ENCODE data around the gene RBCK1.
"Not testable (repeated sequence)": the region's sequence is repeated elsewhere in the genome, so short reads cannot be mapped to it uniquely, and the experiment has no call there.

RBCK1 gene

GRCh38 chr20:383889-384288, 24.2 kb upstream of the RBCK1 start:
- ATAC-seq (no peak), DNase-seq (no peak)
- peaks cover 24% of the 10 kb centered on the region for H3K36me3 Mint-ChIP-seq (ENCODE audit: low read depth)
- H3K27me3 Mint-ChIP-seq: no peaks in the 10 kb centered on the region
- H3K27ac Mint-ChIP-seq: no peak overlapping the region
- no peaks in the 10 kb centered on the region for H3K9me3 Mint-ChIP-seq
- H3K4me1 Mint-ChIP-seq: peaks cover 21% of the 10 kb centered on the region
- no peak overlapping the region for H3K4me3 Mint-ChIP-seq

- Mint-ChIP-seq H3K9me3 (no peaks in the 10 kb centered on the region), H3K4me1 (peaks cover 18% of the 10 kb centered on the region), H3K36me3 (ENCODE audit: low read depth) (peaks cover 30% of the 10 kb centered on the region), H3K27me3 (no peaks in the 10 kb centered on the region), H3K4me3 (no peak overlapping the region), H3K27ac (no peak overlapping the region)
- DNase-seq (no peak), ATAC-seq (no peak)
Measured at GRCh38 chr20:384723-385122, 23.4 kb upstream of the RBCK1 start.

DNA sequence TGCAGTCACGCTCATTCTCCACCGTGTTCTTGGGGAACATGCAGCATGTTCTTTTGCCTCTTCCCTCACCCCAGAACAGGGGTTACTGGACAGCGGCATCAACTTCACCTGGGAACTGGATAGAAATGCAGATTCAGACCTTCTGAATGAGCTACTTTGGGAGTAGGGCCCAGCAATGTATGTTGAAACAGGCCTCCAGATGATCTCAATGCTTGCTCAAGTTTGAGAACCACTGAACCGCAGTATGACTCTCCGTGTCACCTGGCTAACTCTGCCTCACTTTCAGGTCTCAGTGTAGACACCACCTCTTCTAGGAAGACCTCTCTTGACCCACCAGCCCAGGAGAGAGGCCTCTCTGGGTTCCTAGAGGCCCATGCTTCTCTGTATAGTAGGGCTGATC, 22.7 kb upstream of the RBCK1 start:
- Mint-ChIP-seq H3K27ac (no peak overlapping the region), H3K4me3 (no peak overlapping the region), H3K4me1 (peaks cover 15% of the 10 kb centered on the region), H3K9me3 (no peaks in the 10 kb centered on the region), H3K36me3 (ENCODE audit: low read depth) (peaks cover 34% of the 10 kb centered on the region), H3K27me3 (no peaks in the 10 kb centered on the region)
- DNase-seq (no peak), ATAC-seq (no peak)

DNA sequence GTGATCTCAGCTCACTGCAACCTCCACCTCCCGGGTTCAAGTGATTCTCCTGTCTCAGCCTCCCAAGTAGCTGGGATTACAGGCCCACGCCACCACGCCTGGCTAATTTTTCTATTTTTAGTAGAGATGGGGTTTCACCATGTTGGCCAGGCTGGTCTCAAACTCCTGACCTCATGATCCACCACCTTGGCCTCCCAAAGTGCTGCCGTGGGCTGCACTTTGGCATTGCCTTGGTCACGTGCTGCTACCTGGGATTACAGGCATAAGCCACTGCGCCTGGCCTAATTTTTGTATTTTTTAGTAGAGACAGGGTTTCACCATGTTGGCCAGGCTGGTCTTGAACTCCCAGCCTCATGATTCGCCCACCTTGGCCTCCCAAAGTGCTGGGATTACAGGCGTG, 21.5 kb upstream of the RBCK1 start:
- H3K4me3 Mint-ChIP-seq, DNase-seq: not testable (repeated sequence)
- peaks cover 41% of the 10 kb centered on the region for H3K36me3 Mint-ChIP-seq (ENCODE audit: low read depth)

DNA sequence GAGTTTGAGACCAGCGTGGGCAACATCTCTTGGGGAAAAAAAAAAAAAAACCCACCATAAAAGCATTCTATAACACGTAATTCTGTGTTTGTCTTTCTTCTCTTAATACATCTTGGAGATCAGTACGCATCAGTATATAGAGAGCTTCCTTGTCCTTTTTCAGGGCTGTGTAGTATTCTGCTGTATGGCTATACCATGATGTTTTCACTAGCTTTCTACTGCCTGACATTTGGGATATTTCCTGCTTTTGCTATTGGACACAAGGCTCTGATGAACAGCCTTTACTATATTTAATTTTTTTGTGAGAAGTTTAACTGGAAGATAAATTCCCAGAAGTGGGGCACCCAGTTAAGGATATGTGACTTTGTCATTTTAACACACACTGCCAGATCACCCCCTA, 20.6 kb upstream of the RBCK1 start:
- Mint-ChIP-seq H3K36me3 (ENCODE audit: low read depth) (peaks cover 45% of the 10 kb centered on the region), H3K4me1 (peaks cover 13% of the 10 kb centered on the region), H3K9me3 (no peaks in the 10 kb centered on the region), H3K4me3 (no peak overlapping the region), H3K27ac (no peak overlapping the region), H3K27me3 (no peaks in the 10 kb centered on the region)
- no peak for DNase-seq
- no peak for ATAC-seq

More for the DNA sequence above, 21.5 kb upstream of the RBCK1 start:
- not testable (repeated sequence) for H3K27ac Mint-ChIP-seq, H3K9me3 Mint-ChIP-seq, H3K27me3 Mint-ChIP-seq, ATAC-seq
- H3K4me1 Mint-ChIP-seq: peaks cover 15% of the 10 kb centered on the region

- no peaks in the 10 kb centered on the region for H3K9me3 Mint-ChIP-seq
- peaks cover 52% of the 10 kb centered on the region for H3K36me3 Mint-ChIP-seq (ENCODE audit: low read depth)
- no peaks in the 10 kb centered on the region for H3K27me3 Mint-ChIP-seq
- no peak for DNase-seq
- no peak overlapping the region for H3K27ac Mint-ChIP-seq
- no peak for ATAC-seq
- peaks cover 8% of the 10 kb centered on the region for H3K4me1 Mint-ChIP-seq
- no peak overlapping the region for H3K4me3 Mint-ChIP-seq
Measured at GRCh38 chr20:388034-388994, 19.8 kb upstream of the RBCK1 start.

DNA sequence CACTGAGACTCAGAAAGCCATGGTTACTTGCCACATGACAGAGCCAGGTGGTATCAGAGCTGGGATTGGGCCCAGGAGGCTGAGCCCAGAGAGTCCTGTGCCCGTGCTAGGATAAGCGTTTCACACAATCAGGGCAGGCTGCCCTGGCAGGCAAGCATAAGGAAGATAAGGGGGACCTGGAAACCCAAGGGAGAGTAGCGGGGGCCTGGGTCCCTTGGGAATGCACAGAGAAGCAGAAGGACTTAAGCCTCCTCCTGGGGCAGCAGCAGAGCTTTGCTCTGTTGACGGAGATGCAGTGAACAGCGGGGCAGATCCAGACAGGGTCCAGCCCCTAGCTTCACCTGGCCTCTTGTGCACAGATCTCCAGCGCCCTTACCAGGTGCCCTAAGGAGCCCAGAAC, 18.9 kb upstream of the RBCK1 start:
- ATAC-seq (no peak), DNase-seq (no peak)
- peaks cover 55% of the 10 kb centered on the region for H3K36me3 Mint-ChIP-seq (ENCODE audit: low read depth)
- H3K27ac Mint-ChIP-seq: no peak overlapping the region
- H3K4me1 Mint-ChIP-seq: peaks cover 3% of the 10 kb centered on the region
- H3K9me3 Mint-ChIP-seq: no peaks in the 10 kb centered on the region
- H3K4me3 Mint-ChIP-seq: no peak overlapping the region
- H3K27me3 Mint-ChIP-seq: no peaks in the 10 kb centered on the region

DNA sequence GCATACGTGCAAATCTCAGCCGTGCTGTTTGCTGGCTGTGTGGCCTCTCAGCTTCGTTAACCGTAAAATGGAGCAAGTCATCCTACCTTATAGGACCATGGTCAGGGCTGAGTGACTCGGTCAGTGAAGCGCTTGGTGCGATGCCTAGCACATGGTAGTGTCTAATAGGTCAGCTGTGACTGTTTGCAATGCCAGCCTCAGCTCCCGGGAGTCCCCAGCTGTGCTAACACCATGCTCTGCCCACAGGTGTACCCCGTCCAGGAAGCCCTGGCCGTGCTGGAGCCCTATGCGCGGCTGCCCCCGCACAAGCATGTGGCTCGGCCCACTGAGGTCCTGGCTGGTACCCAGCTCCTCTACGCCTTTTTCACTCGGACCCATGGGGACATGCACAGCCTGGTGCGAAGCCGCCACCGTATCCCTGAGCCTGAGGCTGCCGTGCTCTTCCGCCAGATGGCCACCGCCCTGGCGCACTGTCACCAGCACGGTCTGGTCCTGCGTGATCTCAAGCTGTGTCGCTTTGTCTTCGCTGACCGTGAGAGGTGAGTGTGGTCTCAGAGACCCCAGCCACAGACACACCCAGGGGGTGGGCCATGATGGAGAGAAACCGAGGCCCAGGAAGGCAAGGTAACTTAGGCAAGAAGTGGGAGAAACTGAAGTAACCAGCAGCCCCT, 16.9 kb upstream of the RBCK1 start:
- DNase-seq: no peak
- Mint-ChIP-seq H3K4me1 (no peaks in the 10 kb centered on the region), H3K9me3 (no peaks in the 10 kb centered on the region), H3K27ac (no peak overlapping the region), H3K4me3 (no peak overlapping the region), H3K27me3 (no peaks in the 10 kb centered on the region), H3K36me3 (ENCODE audit: low read depth) (peaks cover 56% of the 10 kb centered on the region)
- ATAC-seq: no peak

DNA sequence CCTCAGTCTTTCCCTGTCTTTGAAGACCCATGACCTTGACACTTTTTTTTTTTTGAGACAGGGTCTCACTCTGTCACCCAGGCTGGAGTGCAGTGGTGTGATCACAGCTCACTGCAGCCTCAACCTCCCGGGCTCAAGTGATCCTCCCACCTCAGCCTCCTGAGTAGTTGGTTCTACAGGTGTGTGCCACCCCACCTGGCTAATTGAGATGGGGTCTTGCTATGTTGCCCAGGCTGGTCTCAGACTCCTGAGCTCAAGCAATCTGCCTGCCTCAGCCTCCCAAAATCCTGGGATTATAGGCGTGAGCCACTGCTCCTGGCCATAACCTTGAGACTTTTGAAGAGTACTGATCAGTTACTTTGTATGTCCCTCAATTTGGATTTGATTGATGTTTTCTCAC, 14.8 kb upstream of the RBCK1 start:
- H3K4me3 Mint-ChIP-seq, H3K27me3 Mint-ChIP-seq, H3K9me3 Mint-ChIP-seq, H3K4me1 Mint-ChIP-seq, ATAC-seq, H3K27ac Mint-ChIP-seq, DNase-seq: not testable (repeated sequence)
- peaks cover 60% of the 10 kb centered on the region for H3K36me3 Mint-ChIP-seq (ENCODE audit: low read depth)

DNA sequence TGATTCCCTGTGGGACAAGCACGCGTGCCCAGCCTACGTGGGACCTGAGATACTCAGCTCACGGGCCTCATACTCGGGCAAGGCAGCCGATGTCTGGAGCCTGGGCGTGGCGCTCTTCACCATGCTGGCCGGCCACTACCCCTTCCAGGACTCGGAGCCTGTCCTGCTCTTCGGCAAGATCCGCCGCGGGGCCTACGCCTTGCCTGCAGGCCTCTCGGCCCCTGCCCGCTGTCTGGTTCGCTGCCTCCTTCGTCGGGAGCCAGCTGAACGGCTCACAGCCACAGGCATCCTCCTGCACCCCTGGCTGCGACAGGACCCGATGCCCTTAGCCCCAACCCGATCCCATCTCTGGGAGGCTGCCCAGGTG, 11.9 kb upstream of the RBCK1 start:
- peaks cover 42% of the 10 kb centered on the region for H3K36me3 Mint-ChIP-seq (ENCODE audit: low read depth)
- ATAC-seq (peak; percentile 13), DNase-seq (no peak)
- H3K9me3 Mint-ChIP-seq: no peaks in the 10 kb centered on the region
- no peak overlapping the region for H3K4me3 Mint-ChIP-seq
- no peak overlapping the region for H3K27ac Mint-ChIP-seq
- no peaks in the 10 kb centered on the region for H3K27me3 Mint-ChIP-seq
- H3K4me1 Mint-ChIP-seq: no peaks in the 10 kb centered on the region

DNA sequence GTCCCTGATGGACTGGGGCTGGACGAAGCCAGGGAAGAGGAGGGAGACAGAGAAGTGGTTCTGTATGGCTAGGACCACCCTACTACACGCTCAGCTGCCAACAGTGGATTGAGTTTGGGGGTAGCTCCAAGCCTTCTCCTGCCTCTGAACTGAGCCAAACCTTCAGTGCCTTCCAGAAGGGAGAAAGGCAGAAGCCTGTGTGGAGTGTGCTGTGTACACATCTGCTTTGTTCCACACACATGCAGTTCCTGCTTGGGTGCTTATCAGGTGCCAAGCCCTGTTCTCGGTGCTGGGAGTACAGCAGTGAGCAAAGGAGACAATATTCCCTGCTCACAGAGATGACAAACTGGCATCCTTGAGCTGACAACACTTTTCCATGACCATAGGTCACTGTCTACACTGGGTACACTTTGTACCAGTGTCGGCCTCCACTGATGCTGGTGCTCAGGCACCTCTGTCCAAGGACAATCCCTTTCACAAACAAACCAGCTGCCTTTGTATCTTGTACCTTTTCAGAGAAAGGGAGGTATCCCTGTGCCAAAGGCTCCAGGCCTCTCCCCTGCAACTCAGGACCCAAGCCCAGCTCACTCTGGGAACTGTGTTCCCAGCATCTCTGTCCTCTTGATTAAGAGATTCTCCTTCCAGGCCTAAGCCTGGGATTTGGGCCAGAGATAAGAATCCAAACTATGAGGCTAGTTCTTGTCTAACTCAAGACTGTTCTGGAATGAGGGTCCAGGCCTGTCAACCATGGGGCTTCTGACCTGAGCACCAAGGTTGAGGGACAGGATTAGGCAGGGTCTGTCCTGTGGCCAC, 11.3 kb upstream of the RBCK1 start:
- no peak for ATAC-seq
- H3K36me3 Mint-ChIP-seq (ENCODE audit: low read depth): peaks cover 36% of the 10 kb centered on the region
- H3K4me3 Mint-ChIP-seq: no peak overlapping the region
- peaks cover 3% of the 10 kb centered on the region for H3K4me1 Mint-ChIP-seq
- DNase-seq: no peak
- no peaks in the 10 kb centered on the region for H3K9me3 Mint-ChIP-seq
- no peak overlapping the region for H3K27ac Mint-ChIP-seq
- no peaks in the 10 kb centered on the region for H3K27me3 Mint-ChIP-seq

DNA sequence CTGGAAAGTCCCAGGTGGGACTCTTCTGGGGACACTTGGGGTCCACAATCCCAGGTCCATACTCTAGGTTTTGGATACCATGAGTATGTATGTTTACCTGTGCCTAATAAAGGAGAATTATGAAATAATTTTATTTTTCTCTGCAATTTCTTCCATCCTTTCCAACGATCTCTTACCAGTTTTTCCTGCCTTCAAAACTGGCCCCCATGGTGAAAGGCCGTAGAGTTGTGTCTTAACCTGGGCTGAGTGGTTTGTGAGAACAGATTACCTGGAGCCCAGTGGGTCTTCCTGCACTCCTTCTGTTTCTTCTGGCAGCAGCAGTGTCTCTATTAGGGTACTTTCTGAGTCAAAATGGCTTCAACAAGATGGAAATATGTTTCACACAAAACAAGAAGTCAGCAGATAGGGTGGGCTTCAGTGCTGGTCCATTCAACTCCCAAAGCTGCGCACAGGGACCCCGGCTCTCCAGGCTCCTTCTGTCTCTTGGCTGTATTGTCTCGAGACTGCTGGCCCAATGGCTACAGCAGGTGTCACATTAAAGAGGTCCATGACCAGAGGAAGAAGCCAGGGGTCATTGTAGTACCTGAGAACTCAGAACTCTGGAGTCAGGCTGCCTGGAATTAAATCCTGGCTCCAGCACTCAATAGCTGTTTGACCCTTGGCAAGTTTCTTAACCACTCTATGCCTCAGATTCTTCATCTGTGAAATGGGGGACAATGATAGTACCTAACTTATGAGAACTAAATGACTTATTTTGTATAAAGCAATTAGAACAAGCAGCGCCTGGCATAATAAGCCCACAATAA, 10.5 kb upstream of the RBCK1 start:
- Mint-ChIP-seq H3K9me3 (no peaks in the 10 kb centered on the region), H3K27ac (no peak overlapping the region), H3K4me1 (peaks cover 7% of the 10 kb centered on the region), H3K36me3 (ENCODE audit: low read depth) (peaks cover 34% of the 10 kb centered on the region), H3K4me3 (no peak overlapping the region), H3K27me3 (no peaks in the 10 kb centered on the region)
- ATAC-seq: no peak
- DNase-seq: no peak

DNA sequence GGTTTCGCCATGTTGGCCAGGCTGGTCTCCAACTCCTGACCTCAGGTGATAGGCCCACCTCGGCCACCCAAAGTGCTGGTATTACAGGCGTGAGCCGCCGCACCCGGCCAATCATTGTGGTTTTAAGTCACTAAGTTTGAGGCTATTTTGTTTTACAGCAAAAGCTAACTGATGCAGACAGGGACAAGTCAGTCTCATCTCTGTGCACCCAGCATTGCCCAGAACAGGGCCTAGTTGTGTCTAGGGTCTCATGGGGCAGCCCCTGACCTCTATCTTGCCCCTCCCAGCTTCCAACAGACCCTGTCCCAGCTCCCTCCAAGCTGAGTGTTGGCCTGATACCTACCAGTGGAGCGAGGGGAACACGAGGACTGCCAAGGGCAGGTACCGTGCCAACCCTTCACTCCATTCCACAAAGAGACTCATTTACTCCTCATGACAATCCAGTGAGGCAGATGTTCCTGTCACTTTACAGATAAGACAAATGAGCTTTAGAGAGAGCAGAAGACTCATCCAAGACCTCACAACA, 8.9 kb upstream of the RBCK1 start:
- no peak overlapping the region for H3K27ac Mint-ChIP-seq
- DNase-seq (no peak), ATAC-seq (no peak)
- no peaks in the 10 kb centered on the region for H3K9me3 Mint-ChIP-seq
- peaks cover 24% of the 10 kb centered on the region for H3K36me3 Mint-ChIP-seq (ENCODE audit: low read depth)
- H3K27me3 Mint-ChIP-seq: no peaks in the 10 kb centered on the region
- H3K4me3 Mint-ChIP-seq: no peak overlapping the region
- peaks cover 10% of the 10 kb centered on the region for H3K4me1 Mint-ChIP-seq

- H3K27ac Mint-ChIP-seq: no peak overlapping the region
- DNase-seq: no peak
- H3K9me3 Mint-ChIP-seq: no peaks in the 10 kb centered on the region
- peaks cover 10% of the 10 kb centered on the region for H3K4me1 Mint-ChIP-seq
- peaks cover 21% of the 10 kb centered on the region for H3K36me3 Mint-ChIP-seq (ENCODE audit: low read depth)
- H3K4me3 Mint-ChIP-seq: no peak overlapping the region
- no peaks in the 10 kb centered on the region for H3K27me3 Mint-ChIP-seq
- ATAC-seq: no peak
Measured at GRCh38 chr20:400128-400453, 8.0 kb upstream of the RBCK1 start.
